H9 (cell line): Measurements from ENCODE around the gene VILL. TPM values are rescaled to one million over a fixed set of nuclear protein-coding genes. Genes with fewer than 3 reads are reported as not detected.

Experiments used
- DNase-seq: peaks from one replicate; pipeline ENCODE4 v3.0.0-alpha.2; 2017
- H2AFZ ChIP-seq: one replicate; pipeline ENCODE4 v1.6.1; 2013; ENCODE audit warnings: mild to moderate bottlenecking, low read length, control low read depth, moderate library complexity
- H2AK5ac ChIP-seq: 2 replicates; pipeline ENCODE4 v1.6.1; 2013; ENCODE audit warnings: low read length, control low read depth, mixed read lengths; ENCODE audit not compliant: insufficient read length
- H2BK120ac ChIP-seq: one replicate; pipeline ENCODE4 v1.6.1; 2013; ENCODE audit warnings: low read depth, mild to moderate bottlenecking, low read length, control low read depth, inconsistent platforms; ENCODE audit not compliant: poor library complexity, severe bottlenecking
- H2BK12ac ChIP-seq: 2 replicates; pipeline ENCODE4 v1.6.1; 2013; ENCODE audit warnings: low read length, control low read depth, mixed read lengths, low read depth; ENCODE audit not compliant: insufficient read length
- H2BK15ac ChIP-seq: 2 replicates; pipeline ENCODE4 v1.6.1; 2013; ENCODE audit warnings: low read depth, low read length, control low read depth
- H2BK20ac ChIP-seq: one replicate; pipeline ENCODE4 v1.6.1; 2013; ENCODE audit warnings: low read depth, mild to moderate bottlenecking, low read length, control low read depth, inconsistent platforms; ENCODE audit not compliant: poor library complexity, severe bottlenecking
- H2BK5ac ChIP-seq: 2 replicates; pipeline ENCODE4 v1.6.1; 2013; ENCODE audit warnings: low read length, control low read depth, mixed read lengths; ENCODE audit not compliant: insufficient read length
- H3K14ac ChIP-seq: 2 replicates; pipeline ENCODE4 v1.6.1; 2013; ENCODE audit warnings: low read length, control low read depth; ENCODE audit not compliant: insufficient read depth
- H3K18ac ChIP-seq: 2 replicates; pipeline ENCODE4 v1.6.1; 2013; ENCODE audit warnings: low read depth, mild to moderate bottlenecking, mixed read lengths, low read length, control low read depth; ENCODE audit not compliant: insufficient read length
- H3K23ac ChIP-seq: 2 replicates; pipeline ENCODE4 v1.6.1; 2013; ENCODE audit warnings: low read length, control low read depth, mixed read lengths, low read depth; ENCODE audit not compliant: insufficient read length
- H3K23me2 ChIP-seq: 2 replicates; pipeline ENCODE4 v1.6.1; 2013; ENCODE audit warnings: low read depth, mild to moderate bottlenecking, mixed read lengths, low read length, control low read depth; ENCODE audit not compliant: insufficient read length, poor library complexity, severe bottlenecking
- H3K27ac ChIP-seq: 2 replicates; pipeline ENCODE4 v1.5.1; 2013; ENCODE audit warnings: low read length, control low read depth, mixed read lengths, low read depth; ENCODE audit not compliant: insufficient read length
- H3K27me3 ChIP-seq: 2 replicates; pipeline ENCODE4 v1.6.1; 2013; ENCODE audit warnings: low read length, control low read depth, inconsistent platforms; ENCODE audit not compliant: insufficient read depth
- H3K4ac ChIP-seq: 2 replicates; pipeline ENCODE4 v1.6.1; 2013; ENCODE audit warnings: low read depth, mild to moderate bottlenecking, control low read depth, inconsistent platforms, low read length, moderate library complexity
- H3K4me1 ChIP-seq: 2 replicates; pipeline ENCODE4 v1.6.1; 2013; ENCODE audit warnings: low read length, control low read depth, inconsistent platforms; ENCODE audit not compliant: insufficient read depth
- H3K4me2 ChIP-seq: 2 replicates; pipeline ENCODE4 v1.6.1; 2013; ENCODE audit warnings: low read length, control low read depth, mixed read lengths; ENCODE audit not compliant: insufficient read length, insufficient read depth
- H3K56ac ChIP-seq: 2 replicates; pipeline ENCODE4 v1.6.1; 2013; ENCODE audit warnings: low read depth, mild to moderate bottlenecking, mixed read lengths, low read length, control low read depth; ENCODE audit not compliant: insufficient read length
- H3K79me1 ChIP-seq: 2 replicates; pipeline ENCODE4 v1.6.1; 2013; ENCODE audit warnings: low read depth, mild to moderate bottlenecking, moderate library complexity, low read length, control low read depth, inconsistent platforms; ENCODE audit not compliant: insufficient read depth, poor library complexity, severe bottlenecking
- H3K79me2 ChIP-seq: 2 replicates; pipeline ENCODE4 v1.6.1; 2013; ENCODE audit warnings: low read length, control low read depth, inconsistent platforms; ENCODE audit not compliant: insufficient read depth
- H3K9ac ChIP-seq: 2 replicates; pipeline ENCODE4 v1.6.1; 2013; ENCODE audit warnings: low read length, control low read depth, mixed read lengths; ENCODE audit not compliant: insufficient read length; ENCODE audit errors: extremely low read depth
- H3K9me3 ChIP-seq: one replicate; pipeline ENCODE4 v1.6.1; 2013; ENCODE audit warnings: low read depth, low read length, inconsistent platforms; ENCODE audit not compliant: control insufficient read depth
- H3T11ph ChIP-seq: one replicate; pipeline ENCODE4 v1.6.1; 2013; ENCODE audit warnings: mild to moderate bottlenecking, low read length, control low read depth, inconsistent platforms
- H4K20me1 ChIP-seq: one replicate; pipeline ENCODE4 v1.6.1; 2013; ENCODE audit not compliant: control insufficient read depth, insufficient read length, insufficient read depth
- H4K5ac ChIP-seq: 2 replicates; pipeline ENCODE4 v1.6.1; 2013; ENCODE audit warnings: low read depth, mild to moderate bottlenecking, mixed read lengths, low read length, control low read depth; ENCODE audit not compliant: insufficient read length
- H4K8ac ChIP-seq: replicated peaks from 2 replicates; pipeline ENCODE4 v1.6.1; 2013; ENCODE audit warnings: low read length, control low read depth, mixed read lengths, low read depth; ENCODE audit not compliant: insufficient read length
- H4K91ac ChIP-seq: 2 replicates; pipeline ENCODE4 v1.6.1; 2013; ENCODE audit warnings: low read depth, mild to moderate bottlenecking, moderate library complexity, mixed read lengths, low read length, control low read depth; ENCODE audit not compliant: insufficient read length
- H3K27ac Mint-ChIP-seq, 3 experiments: 2 replicates in 2 of 3; 3 replicates in 1 of 3; pipeline ENCODE4 v1.8.0; 2020 to 2021; ENCODE audit warnings: mixed read lengths in 3 of 3, mild to moderate bottlenecking in 1 of 3, moderate library complexity in 1 of 3
- H3K27me3 Mint-ChIP-seq: 2 replicates; pipeline ENCODE4 v1.8.0; 2021; ENCODE audit warnings: low read depth, mild to moderate bottlenecking, moderate library complexity, mixed read lengths
- H3K36me3 Mint-ChIP-seq, 3 experiments: 2 replicates in 2 of 3; 3 replicates in 1 of 3; pipeline ENCODE4 v1.8.0; 2020 to 2021; ENCODE audit warnings: low read depth in 3 of 3, mixed read lengths in 3 of 3; ENCODE audit not compliant: insufficient read depth in 1 of 3
- H3K4me1 Mint-ChIP-seq, 2 experiments: 2 replicates each; pipeline ENCODE4 v1.8.0; 2020; ENCODE audit warnings: mixed read lengths in 2 of 2
- H3K4me3 Mint-ChIP-seq, 2 experiments: 2 replicates in 1 of 2; 3 replicates in 1 of 2; pipeline ENCODE4 v1.8.0; 2020 to 2021; ENCODE audit warnings: mild to moderate bottlenecking in 2 of 2, mixed read lengths in 2 of 2, moderate library complexity in 1 of 2
- H3K9me3 Mint-ChIP-seq, 2 experiments: 2 replicates in 1 of 2; 3 replicates in 1 of 2; pipeline ENCODE4 v1.8.0; 2020; ENCODE audit warnings: mild to moderate bottlenecking in 2 of 2, mixed read lengths in 2 of 2, moderate library complexity in 1 of 2
- CTCF ChIP-seq: fragments of 200-600 bp; sonication (generic); conservative IDR thresholded peaks from 3 replicates; pipeline ENCODE4 v1.8.0; 2021; ENCODE audit warnings: antibody characterized with exemption, mild to moderate bottlenecking
- WGBS: extraction: QIAGEN DNeasy Blood & Tissue Kit; methylation state at CpG from one replicate; pipeline ENCODE4 v1.1.7; 2013; ENCODE audit warnings: missing lambda C conversion rate, low lambda C conversion rate, mixed read lengths; ENCODE audit not compliant: insufficient read length; ENCODE audit errors: extremely low coverage; 5-methylcytosine and 5-hydroxymethylcytosine counted together
- total RNA-seq: library from RNA; stranded (reverse); gene quantifications from 2 replicates; pipeline ENCODE4 v1.2.1, GENCODE V29; 2021

Gene VILL
- total RNA-seq, 1 experiment from 2014 or later = 3.2 TPM

DNA sequence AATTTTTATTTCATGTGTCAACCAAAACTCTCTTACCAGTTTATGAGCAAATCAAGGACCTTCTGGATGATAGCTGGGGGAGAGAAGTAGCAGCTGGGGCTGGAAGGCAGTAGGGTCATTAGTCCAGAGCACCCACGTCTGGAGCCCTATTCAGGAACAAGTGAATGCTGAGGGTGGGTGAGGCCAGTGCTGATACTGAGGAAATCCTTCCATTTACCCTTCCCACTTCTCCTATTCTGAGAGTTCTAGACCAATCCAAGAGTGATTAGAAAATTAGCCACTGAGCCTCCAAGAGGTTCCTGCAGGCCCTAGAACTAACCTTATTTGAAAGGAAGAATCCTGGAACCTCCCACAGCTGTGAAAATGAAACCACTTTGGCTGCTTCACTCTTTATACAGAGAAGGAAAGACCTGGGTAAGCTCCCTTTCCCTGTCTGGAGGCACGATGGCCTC lies 46.2 kb upstream of the VILL start:
- Mint-ChIP-seq H3K9me3 (no peaks in the 10 kb centered on the region), H3K27ac (0 out of 7 replicates have a peak overlapping the region, but pooled peaks of 1 of the 3 experiments have one; percentile 28), H3K27me3 (no peaks in the 10 kb centered on the region), H3K4me1 (peaks cover 20 to 22% of the 10 kb centered on the region in 2 experiments), H3K4me3 (no peak overlapping the region), H3K36me3 (peaks cover 0 to 5% (median 3%) of the 10 kb centered on the region in 3 experiments; a peak in 2 of 7 replicates)
- no peak overlapping the region for H2AFZ ChIP-seq
- no peak overlapping the region for H2BK5ac ChIP-seq
- no peaks in the 10 kb centered on the region for H4K20me1 ChIP-seq
- no peak overlapping the region for H3K23ac ChIP-seq
- no peak overlapping the region for H2BK15ac ChIP-seq
- no peak overlapping the region for H2BK12ac ChIP-seq
- H2BK20ac ChIP-seq = no peak overlapping the region
- peaks cover 3% of the 10 kb centered on the region; the same call in 1 of the 2 replicates for H3K4me1 ChIP-seq
- no peaks in the 10 kb centered on the region for H3K23me2 ChIP-seq
- no peak overlapping the region for H4K8ac ChIP-seq
- no peak overlapping the region for H2BK120ac ChIP-seq
- TF ChIP-seq CTCF = no peak
- no peak overlapping the region for H3K4me2 ChIP-seq
- H2AK5ac ChIP-seq = no peak overlapping the region
- no CpG with 5 or more reads among the region's 2 CpGs for WGBS
- H3K27ac ChIP-seq = no peak overlapping the region
- H3K56ac ChIP-seq = no peak overlapping the region
- H4K5ac ChIP-seq = no peak overlapping the region
- no peaks in the 10 kb centered on the region for H3K9me3 ChIP-seq
- H3K79me2 ChIP-seq = no peaks in the 10 kb centered on the region
- no peak for DNase-seq
- no peak overlapping the region for H3K4ac ChIP-seq
- H3K18ac ChIP-seq = no peak overlapping the region
- H3K79me1 ChIP-seq = no peaks in the 10 kb centered on the region
- H3T11ph ChIP-seq = no peak overlapping the region
- no peak overlapping the region for H3K14ac ChIP-seq
- H4K91ac ChIP-seq = no peak overlapping the region
- H3K27me3 ChIP-seq = no peaks in the 10 kb centered on the region
- no peak overlapping the region for H3K9ac ChIP-seq
